Stimulated activated CD4-positive, alpha-beta T cell treated with anti-CD3 and anti-CD28 coated beads, TNF-alpha, amount 100 ng/mL, for 48 hours (primary cell): ENCODE measurements around the gene KDM7A.
"Not testable (repeated sequence)": the region's sequence is repeated elsewhere in the genome, so short reads cannot be mapped to it uniquely, and the experiment has no call there.

Source experiments
- DNase-seq, 3 donors: peaks; one replicate each; pipeline ENCODE4 v3.0.0-alpha.2; 2020; ENCODE audit warnings: low read depth in 3 of 3

KDM7A gene

GRCh38 chr7:140160308-140160707 is 16.5 kb downstream of the KDM7A start:
- DNase-seq = no peak

DNA sequence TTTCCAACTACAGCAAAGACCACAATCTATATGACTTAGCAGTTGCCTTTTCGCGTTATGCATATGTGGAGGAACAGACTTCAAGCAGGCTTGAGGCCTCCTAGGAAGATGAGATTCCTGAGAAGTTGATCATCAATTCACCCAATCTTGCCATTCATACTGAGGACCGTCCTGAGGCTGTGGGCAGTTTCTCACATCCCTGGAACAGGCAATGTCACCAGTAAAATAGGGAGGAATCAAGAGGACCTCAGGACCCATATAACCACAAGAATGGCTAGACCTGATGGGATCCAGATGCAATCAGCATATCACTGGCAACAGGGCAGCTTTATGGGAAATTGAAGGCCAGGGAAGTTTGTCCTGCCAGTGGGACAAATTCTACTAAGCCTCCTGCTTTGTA is 17.3 kb downstream of the KDM7A start:
- DNase-seq = no peak

DNA sequence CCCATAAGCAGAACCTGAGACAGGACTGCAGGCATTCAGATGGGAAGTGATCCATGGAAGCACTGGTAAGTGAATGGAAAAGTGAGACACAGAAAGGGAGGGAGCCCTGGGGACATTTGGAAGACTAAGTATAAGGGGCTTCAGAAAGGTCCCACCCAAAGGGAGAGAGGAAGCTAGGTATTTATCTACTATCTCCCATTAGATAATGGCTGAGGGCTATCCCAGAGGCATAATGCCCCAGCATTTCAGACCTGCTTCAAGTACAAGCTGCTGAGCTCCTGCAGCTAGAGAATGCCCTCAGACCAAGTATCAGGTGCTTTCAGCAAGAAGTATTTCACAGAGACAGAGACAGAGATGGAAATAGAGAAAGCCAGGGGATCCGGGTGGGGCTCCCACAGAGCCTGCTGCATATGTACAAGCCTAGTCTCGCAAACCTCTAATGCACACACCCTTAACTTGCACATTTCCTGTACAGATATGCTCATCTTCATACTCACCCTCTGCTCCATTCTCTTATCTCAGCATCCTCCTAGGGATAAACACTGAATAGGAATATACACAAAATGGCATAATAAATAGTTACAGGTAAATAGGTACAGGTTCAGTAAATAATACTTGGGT is 20.2 kb downstream of the KDM7A start:
- no peak for DNase-seq

DNA sequence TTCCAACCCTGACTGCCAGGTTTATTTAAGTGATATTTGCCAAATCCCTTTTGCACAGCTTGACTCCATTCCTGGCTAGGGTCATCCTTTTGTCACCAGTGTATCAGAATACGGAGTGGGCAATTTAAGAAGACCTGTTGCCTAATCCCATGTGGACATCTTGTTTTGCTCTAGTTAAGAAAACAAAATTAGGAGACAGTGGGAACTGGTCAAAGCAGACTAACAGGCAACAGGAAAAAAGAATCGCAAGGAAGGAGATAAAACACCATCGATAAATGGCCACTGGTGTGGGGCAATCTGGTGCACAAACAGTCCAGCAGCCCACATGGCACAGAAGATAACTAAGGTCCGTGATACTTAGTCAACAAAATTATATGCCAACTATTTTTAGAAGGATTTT is 21.4 kb downstream of the KDM7A start:
- DNase-seq = no peak

DNA sequence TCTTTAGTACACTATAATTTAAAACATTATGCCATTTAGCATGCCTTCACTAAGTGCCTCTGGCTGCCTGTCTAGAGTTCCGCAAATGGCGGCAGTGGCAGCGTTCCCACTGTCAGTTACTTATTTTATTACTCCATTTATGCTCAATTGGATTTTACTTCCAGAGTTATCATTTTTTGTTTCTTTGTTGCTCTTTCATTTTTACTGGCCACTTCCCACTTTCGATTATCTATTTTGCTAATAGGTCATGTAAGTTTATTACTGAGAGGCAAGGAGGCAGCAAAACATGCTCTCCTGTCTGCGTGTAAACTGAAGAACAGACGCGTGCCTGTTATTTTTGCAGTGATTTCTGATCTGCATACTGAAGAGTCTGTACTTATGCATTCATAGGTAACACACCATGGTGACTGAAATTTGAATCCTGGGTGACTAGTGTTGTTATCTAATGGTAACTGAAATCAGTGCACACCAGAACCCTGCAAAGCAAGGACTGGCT is 23.1 kb downstream of the KDM7A start:
- no peak for DNase-seq

GRCh38 chr7:140146574-140146973 is 30.2 kb downstream of the KDM7A start:
- DNase-seq = no peak

DNA sequence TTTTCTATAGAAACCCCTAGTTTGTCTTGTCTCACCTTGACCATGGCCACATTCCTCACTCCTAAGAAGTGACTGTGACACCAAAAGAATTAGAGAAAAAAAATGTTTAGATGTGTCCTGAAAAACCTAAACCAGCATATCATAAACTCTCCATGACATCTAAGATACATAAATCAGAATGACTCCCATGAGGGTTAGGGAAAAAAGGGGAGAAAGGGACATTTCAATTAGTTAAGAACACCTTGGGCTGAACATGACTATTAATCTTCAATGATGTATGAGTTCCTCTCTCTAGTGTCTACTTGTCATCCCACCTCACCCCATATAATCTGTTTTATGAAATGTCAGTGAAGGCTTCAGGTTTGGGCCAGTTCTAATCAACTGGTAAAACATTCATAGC is 31.1 kb downstream of the KDM7A start:
- DNase-seq = no peak

- DNase-seq = no peak
Observed at GRCh38 chr7:140144821-140145220, 32.0 kb downstream of the KDM7A start.

GRCh38 chr7:140143997-140144396 is 32.8 kb downstream of the KDM7A start:
- DNase-seq = no peak

- no peak for DNase-seq
Observed at GRCh38 chr7:140142031-140142430, 34.8 kb downstream of the KDM7A start.

DNA sequence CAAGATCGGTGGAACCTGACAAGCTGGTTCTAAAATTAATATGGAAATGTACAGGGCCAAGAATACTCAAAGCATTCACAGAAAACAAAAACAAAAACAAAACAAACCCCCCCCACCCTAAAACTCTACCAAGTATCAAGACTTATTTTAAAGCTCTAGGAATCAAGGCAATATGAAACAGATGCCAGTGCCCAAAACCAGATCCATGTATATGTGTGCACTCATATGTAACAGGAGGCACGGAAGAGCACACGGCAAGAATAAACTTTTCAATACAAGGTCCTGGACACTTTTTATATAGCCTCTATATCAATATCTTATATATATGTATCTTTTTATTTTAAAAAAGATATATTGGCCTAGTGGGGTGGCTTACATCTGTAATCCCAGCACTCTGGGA is 35.5 kb downstream of the KDM7A start:
- DNase-seq = no peak

DNA sequence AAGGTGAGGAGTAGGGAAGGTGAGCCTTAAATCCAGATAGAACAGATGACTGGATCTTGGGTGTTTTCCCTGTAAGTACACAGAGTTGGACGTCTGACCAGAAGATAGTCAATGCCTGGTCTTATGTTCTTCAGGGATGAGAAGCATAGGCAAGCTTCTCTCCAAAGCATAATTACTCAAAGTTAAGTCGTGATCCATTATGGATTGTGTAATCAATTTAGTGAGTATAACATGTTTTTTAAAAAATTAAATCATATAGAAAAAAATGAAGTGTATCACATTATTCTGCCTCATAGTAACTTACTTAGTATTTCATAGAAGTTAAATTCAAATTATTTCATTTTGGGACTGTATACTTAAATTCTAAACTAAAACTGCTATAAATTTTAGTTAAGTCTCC is 39.7 kb downstream of the KDM7A start:
- no peak for DNase-seq

GRCh38 chr7:140136073-140136472 is 40.7 kb downstream of the KDM7A start:
- DNase-seq = no peak

- no peak for DNase-seq
Observed at GRCh38 chr7:140134039-140134438, 42.7 kb downstream of the KDM7A start.

GRCh38 chr7:140127360-140128127 is 49.2 kb downstream of the KDM7A start:
- no peak for DNase-seq

DNA sequence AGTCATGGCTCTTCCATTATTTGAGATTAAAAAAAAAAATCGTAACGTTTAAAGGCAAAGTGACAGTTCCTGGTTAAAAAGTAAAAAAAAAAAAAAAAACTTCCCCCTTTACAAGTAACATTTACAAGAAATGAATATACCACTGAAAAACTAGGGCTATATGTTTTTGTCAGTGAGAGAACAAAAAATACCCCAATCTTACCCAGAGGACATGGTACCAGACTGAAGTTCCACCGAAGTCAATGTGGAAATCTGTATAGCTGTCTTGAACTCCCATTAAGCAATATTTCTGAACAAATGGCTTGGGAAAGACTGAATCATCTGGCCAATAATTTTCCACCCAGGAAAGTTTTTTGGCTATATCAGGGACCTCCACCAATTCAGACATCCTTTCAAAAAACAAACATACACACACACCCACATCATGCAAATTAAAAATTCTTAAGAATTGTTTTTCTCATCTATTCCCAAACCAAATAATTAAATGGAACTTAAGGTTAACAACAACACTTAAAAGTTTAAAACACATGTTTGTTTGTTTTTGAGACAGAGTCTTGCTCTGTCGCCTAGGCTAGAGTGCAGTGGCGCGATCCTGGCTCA is 50.2 kb downstream of the KDM7A start:
- DNase-seq = no peak

DNA sequence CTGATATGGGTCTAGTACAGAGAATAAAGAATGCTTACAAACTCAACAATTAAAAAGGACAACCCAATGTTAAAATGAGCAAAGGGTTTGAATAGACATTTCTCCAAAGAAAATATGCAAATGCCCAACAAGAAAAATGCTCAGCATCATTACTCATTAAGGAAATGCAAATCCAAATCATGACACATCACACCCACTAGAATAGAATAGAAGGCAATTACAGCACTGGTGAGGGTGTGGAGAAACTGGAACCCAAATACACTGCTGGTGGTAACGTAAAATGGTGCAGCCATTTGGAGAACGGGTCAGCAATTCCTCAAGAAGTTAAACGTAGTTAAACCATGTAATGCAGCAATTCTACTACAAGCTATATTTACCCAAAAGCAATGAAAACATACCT is 53.8 kb downstream of the KDM7A start:
- DNase-seq = no peak

- no peak for DNase-seq
Observed at GRCh38 chr7:140121326-140121725, 55.5 kb downstream of the KDM7A start.

GRCh38 chr7:140114817-140115216 is 62.0 kb downstream of the KDM7A start:
- not testable (repeated sequence) for DNase-seq

GRCh38 chr7:140108777-140109176 is 68.0 kb downstream of the KDM7A start:
- not testable (repeated sequence) for DNase-seq

DNA sequence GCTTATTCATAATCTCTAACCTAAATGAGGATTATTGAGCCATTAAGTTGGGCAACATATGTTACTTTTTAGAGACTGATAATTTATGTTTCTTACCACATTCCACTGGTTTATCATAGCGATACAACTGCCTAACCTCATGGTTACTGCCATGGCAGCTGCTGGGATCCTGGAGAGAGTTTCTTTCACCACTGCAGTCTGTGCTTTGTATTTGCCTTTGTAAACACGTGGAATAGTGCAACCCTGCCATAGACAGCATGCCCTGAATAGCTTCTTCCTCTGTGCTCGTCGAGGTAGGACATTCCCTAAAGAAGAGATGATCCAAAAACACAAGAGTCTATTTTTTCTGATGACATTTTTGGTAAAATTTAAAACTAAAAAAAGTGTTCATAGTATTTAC is 80.3 kb downstream of the KDM7A start:
- DNase-seq = no peak

GRCh38 chr7:140093375-140093774 is 83.4 kb downstream of the KDM7A start:
- no peak for DNase-seq

GRCh38 chr7:140085447-140085846 is 91.3 kb downstream of the KDM7A start:
- DNase-seq = no peak
